Liver (tissue), 3 donors: Measurements from ENCODE around the gene LINS1.

Experiments
- EGR1 ChIP-seq, 2 donors: IDR thresholded peaks; 2 replicates each; pipeline ENCODE4 v1.6.1; 2016 to 2018; ENCODE audit warnings: antibody characterized with exemption in 2 of 2, low read depth in 2 of 2
- FOXA2 ChIP-seq: IDR thresholded peaks from 2 replicates; pipeline ENCODE4 v1.6.1; 2016; ENCODE audit warnings: antibody characterized with exemption
- HNF4A ChIP-seq, 2 donors: conservative IDR thresholded peaks; 2 replicates each; pipeline ENCODE4 v1.6.1; 2016; ENCODE audit warnings: antibody characterized with exemption in 2 of 2, mild to moderate bottlenecking in 2 of 2
- JUND ChIP-seq, 2 donors: IDR thresholded peaks; 2 replicates each; pipeline ENCODE4 v1.6.1; 2016; ENCODE audit warnings: antibody characterized with exemption in 2 of 2
- RAD21 ChIP-seq, 2 donors: IDR thresholded peaks; 2 replicates each; pipeline ENCODE4 v1.6.1; 2016; ENCODE audit warnings: antibody characterized with exemption in 2 of 2, mild to moderate bottlenecking in 2 of 2
- REST ChIP-seq: IDR thresholded peaks from 2 replicates; pipeline ENCODE4 v1.6.1; 2016; ENCODE audit warnings: antibody characterized with exemption, mild to moderate bottlenecking
- TF ChIP-seq, protein P1 (sequence below): fragments of 150-350 bp; IDR thresholded peaks from 2 replicates; pipeline ENCODE4 v1.5.1; 2017; ENCODE audit warnings: improper control_type of control experiment, low read depth, low read length; ENCODE audit not compliant: missing input control
- TF ChIP-seq, protein P2 (sequence below): IDR thresholded peaks from 2 replicates; pipeline ENCODE4 v1.6.1; 2016; ENCODE audit warnings: antibody characterized with exemption
- TF ChIP-seq, protein P3 (sequence below): IDR thresholded peaks from 2 replicates; pipeline ENCODE4 v1.6.1; 2016; ENCODE audit warnings: antibody characterized with exemption
- donor health status: healthy.
- donor health status: healthy.

- no peak for TF ChIP-seq RAD21 (IDR thresholded peaks at IDR 0.05)
- no peak for TF ChIP-seq FOXA2
- TF ChIP-seq JUND (IDR thresholded peaks at IDR 0.05) = no peak
- TF ChIP-seq, protein P1, sequence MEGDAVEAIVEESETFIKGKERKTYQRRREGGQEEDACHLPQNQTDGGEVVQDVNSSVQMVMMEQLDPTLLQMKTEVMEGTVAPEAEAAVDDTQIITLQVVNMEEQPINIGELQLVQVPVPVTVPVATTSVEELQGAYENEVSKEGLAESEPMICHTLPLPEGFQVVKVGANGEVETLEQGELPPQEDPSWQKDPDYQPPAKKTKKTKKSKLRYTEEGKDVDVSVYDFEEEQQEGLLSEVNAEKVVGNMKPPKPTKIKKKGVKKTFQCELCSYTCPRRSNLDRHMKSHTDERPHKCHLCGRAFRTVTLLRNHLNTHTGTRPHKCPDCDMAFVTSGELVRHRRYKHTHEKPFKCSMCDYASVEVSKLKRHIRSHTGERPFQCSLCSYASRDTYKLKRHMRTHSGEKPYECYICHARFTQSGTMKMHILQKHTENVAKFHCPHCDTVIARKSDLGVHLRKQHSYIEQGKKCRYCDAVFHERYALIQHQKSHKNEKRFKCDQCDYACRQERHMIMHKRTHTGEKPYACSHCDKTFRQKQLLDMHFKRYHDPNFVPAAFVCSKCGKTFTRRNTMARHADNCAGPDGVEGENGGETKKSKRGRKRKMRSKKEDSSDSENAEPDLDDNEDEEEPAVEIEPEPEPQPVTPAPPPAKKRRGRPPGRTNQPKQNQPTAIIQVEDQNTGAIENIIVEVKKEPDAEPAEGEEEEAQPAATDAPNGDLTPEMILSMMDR = no peak
- no peak for TF ChIP-seq REST
- TF ChIP-seq, protein P2, sequence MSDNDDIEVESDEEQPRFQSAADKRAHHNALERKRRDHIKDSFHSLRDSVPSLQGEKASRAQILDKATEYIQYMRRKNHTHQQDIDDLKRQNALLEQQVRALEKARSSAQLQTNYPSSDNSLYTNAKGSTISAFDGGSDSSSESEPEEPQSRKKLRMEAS = no peak
- TF ChIP-seq, protein P3, sequence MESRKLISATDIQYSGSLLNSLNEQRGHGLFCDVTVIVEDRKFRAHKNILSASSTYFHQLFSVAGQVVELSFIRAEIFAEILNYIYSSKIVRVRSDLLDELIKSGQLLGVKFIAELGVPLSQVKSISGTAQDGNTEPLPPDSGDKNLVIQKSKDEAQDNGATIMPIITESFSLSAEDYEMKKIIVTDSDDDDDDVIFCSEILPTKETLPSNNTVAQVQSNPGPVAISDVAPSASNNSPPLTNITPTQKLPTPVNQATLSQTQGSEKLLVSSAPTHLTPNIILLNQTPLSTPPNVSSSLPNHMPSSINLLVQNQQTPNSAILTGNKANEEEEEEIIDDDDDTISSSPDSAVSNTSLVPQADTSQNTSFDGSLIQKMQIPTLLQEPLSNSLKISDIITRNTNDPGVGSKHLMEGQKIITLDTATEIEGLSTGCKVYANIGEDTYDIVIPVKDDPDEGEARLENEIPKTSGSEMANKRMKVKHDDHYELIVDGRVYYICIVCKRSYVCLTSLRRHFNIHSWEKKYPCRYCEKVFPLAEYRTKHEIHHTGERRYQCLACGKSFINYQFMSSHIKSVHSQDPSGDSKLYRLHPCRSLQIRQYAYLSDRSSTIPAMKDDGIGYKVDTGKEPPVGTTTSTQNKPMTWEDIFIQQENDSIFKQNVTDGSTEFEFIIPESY = no peak
- no peak for TF ChIP-seq HNF4A (conservative IDR thresholded peaks at IDR 0.05)
- TF ChIP-seq EGR1 (IDR thresholded peaks at IDR 0.05; ENCODE audit: low read depth in 2 of 2) = no peak
Measured at GRCh38 chr15:100529556-100529955, 72.4 kb downstream of the LINS1 start.
